GDM1 (cell line): Measurements from ENCODE around the gene ENOX2.

Experiments
- DNase-seq: peaks from one replicate; lab custom pipeline; 2025; lab: John Stamatoyannopoulos, UW

The ENOX2 gene

DNA sequence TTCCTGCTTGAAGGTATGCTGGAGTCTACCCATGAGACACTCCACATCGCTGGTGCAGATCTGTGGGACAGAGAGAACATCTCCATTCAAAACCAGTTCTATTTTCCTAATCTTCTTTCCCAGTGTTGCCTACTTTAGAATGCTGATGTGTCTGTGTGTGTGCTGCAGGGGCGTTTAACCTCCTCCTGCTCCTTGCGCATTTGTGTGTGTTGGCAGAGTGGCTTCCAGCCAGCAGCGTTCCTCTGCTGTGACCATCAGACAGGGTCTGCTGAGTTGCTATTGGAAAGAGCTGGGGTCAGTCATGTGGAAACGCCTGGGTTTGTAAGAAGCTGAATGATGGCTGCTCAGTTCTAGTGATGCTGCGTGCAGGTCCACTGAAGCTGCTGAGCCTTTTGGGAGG, 277.6 kb downstream of the ENOX2 start:
- no peak for DNase-seq

DNA sequence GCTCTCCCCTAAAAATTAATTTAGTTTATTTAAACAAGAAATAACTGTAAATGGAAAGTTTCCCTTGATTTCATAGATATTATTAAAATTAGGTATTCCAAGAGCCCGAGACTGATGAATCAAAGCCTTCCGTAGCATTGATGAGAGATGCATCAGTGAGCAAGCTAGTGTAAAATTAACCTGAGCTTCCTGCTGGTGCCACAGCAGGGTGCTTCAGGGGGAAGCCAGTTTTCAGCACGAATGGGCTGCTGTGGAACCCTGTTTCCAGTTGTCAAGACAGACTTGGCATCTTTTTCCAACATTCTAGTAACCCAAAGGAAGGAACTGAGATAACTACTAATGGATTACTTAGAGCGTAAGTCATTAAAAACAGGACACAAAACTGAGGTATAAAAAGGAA, 279.5 kb downstream of the ENOX2 start:
- DNase-seq: no peak

DNA sequence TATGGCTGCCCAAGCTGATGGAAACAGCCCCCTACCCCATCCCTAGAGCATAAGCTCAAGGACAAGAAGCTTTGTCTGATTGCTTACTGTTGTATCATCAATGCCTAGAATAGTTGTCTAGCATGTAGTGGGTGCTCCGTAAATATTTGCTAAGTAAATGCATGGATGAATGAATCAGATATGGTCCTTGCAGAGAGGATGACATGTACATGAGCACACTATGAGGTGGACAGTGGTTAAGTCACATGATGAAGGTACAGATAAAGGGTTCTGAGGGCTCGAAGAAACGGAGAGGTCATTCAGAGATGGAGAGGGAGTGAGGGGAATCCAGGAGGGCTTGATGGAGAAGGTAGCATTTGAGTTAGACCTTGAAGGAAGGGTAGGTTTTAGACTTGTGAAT, 287.1 kb downstream of the ENOX2 start:
- no peak for DNase-seq

DNA sequence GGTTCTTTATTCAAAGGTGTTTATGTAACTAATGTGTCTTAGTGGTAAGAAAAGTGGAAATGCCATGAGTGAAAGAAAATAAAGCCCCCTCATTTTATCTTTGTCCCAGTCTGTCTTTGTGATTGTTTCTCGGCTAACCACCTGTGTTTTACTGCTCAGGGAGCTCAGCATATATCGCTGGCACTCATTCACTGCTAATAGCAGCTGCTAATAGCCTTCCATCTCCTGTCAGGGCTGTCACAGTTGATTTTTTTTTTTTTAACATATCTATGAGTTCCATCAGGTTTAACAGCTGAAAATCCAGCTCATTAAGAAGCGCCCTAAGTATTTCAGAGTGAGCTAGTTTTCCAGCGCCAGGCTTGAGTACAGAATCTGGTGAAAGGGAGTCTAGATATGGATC, 295.6 kb downstream of the ENOX2 start:
- DNase-seq: no peak

DNA sequence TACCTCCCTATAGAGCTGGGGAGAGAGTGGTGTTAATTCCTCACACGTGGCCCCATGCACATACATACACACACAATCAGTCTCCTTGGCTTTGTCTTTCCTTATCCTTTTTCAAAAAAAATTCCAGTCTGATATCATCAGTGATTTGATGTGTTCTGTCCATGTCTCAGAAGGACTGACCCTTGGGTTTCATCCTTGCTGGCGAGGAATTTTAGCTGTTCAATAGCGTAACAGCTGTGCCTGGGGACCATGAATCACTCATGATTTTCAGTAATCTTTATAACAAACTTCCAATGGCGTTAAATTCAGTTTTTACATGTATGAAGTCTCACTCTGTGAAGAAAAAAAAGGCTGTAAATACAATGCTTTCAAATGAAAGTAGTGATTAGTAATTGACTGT, 296.6 kb downstream of the ENOX2 start:
- DNase-seq: no peak

DNA sequence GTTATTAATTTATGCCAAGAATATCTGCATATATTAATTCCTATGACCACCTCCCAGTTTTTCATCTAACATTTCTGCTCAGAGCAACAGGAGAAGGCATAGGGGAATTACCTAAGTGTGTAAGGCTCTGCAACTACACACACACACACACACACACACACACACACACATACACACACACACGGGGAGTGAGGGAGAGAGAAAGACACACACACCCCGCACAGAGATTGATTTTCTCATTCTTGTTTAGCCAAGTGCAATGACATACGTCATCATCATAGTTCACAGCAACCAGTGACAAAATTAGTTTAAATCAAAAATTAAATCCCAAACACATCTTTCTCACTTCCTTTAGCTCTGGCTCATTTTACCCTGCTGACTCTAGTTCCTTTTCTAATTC, 298.1 kb downstream of the ENOX2 start:
- no peak for DNase-seq

DNA sequence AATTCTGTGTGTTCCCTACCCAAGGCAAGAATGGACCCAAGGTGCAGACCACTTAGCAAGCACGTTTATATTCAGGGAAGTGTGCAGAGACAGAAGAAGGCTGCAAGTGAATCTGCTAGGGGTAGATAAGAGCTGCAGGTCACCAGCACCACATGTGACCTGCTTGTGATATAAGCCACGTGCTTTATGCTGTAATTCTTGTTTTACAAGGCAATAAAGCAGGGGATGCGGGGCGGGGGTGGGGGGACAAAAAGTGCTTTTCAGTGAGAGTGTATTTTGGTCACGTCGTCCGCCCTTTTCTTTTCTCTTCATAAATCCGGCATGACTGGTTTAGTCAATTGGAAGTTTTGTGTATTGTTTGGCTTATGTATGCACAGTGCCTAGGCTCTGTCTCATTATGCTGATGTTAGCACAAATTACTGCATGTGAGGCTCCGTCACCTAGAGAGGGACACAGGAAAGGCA, 308.5 kb downstream of the ENOX2 start:
- DNase-seq: no peak

DNA sequence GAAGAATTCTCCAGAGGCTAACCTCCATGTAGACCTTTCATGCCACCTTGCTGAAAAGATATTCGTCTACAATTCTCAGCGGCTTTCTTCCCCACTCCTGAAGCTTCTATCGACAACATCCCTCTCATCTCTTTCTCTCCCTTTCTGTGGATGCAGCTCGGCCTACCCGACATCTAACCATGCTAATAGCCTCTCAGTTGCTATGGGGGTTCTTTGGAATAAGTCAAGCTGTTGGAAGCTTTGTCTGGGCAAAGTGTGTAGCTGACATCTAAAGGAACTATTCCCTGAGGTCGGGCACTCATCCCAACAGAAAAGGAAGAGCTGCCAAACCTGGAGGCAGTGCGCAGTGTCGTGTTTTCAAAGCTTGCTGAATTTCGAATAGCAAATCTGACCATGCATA, 309.1 kb downstream of the ENOX2 start:
- no peak for DNase-seq

DNA sequence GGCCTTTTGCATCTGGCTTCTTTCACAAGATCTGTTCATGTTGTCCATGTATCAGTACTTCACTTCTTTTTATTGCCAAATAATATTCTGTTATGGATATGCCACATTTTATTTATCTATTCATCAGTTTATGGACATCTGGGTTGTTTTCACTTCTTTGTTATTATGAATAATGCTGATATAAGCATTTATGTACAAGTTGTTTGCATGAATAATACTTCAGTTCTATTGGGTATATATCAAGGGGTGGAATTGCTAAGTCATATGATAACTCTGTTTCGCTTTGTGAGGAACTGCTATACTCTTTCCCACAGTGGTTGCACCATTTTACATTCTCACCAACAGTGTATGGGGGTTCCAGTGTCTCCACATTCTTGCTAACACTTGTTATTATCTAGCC, 310.8 kb downstream of the ENOX2 start:
- no peak for DNase-seq

DNA sequence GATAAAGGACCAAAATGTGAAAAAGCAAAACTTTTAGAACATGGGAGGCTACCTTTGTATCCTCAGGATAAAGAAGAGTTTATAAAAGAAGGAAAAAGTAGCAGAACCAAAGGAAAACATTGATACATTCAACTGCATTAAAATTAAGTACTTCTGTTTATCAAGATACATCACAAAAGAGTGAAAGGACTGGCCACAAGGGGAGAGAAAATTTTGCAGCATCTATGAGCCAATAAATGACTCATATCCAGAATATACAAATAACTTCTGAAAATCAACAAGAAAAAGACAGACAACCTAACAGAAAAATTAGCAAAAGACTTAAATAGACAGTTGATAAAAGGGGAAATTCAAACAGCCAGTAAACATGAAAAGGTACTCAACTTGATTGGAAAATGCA, 324.1 kb downstream of the ENOX2 start:
- DNase-seq: no peak

DNA sequence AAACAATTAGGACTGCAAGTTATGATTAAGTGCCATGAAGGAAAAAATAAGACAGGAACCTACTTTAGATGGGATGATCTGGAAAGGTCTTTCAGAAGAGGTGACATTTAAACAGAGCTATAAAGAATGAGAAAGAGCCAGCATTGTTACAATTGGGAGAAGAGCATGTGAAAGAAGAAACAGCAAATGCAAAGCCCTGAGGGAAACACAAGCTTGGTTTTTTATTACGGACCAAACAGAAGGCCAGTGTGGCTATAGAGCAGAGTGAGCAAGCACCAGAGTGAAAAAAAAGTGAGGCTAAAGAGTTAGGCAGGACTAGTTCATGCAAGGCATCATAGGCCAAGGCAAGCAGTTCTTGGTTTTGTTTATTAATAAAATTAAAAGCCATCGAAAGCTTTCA, 325.6 kb downstream of the ENOX2 start:
- no peak for DNase-seq

DNA sequence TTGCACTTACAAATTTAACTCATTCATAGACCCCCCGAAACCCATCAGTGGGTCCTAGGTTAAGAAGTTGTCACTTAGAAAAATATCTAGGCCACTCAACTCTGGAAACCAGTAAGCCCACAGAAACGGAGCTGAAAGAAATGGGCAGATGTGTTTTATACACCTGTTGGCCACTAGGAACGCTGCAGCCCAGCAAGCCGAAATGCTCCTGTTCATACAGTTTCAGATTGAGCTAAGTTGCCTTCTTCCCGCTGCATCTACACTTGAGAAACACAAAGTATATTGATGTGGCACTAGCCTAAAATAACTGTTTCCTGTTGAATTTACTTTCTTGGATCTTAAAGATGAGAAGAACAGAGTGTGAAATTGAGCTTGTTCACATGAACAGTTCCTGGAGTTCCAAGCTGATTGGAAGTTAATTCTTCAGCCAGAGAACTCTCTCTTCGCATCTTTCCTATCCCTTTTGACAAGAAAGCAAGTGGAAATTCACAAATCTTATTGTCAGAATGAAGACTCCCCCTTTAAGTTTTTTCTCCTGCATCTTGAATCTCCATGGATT, 327.1 kb downstream of the ENOX2 start:
- DNase-seq: no peak
